ENCODE measurements around the gene PRSS56. TPM values are rescaled to one million over a fixed set of nuclear protein-coding genes. Genes with fewer than 3 reads are reported as not detected.

Gene PRSS56
- total and polyA plus RNA-seq, 2 of the 13 experiments (the other 11 are each of a cell fraction or from before 2014, with no cell fraction given): not detected

- TF ChIP-seq PRDM4 (CRISPR knock-in tag; IDR thresholded peaks at IDR 0.05; ENCODE audit: borderline replicate concordance): no peak
- TF ChIP-seq ZNF776 (CRISPR knock-in tag; IDR thresholded peaks at IDR 0.05): no peak
- no peak for TF ChIP-seq ZNF589 (CRISPR knock-in tag; conservative IDR thresholded peaks at IDR 0.05)
- TF ChIP-seq POLR2G (IDR thresholded peaks at IDR 0.05; ENCODE audit: low read depth, low read length): peak; percentile 46; the same call in 1 of the 2 replicates
- TF ChIP-seq CSRNP2 (CRISPR knock-in tag; conservative IDR thresholded peaks at IDR 0.05; ENCODE audit: low read depth): no peak
- TF ChIP-seq POLR2A (IDR thresholded peaks at IDR 0.05; ENCODE audit: insufficient read depth in 1 of 2, low read depth in 2 of 2, low read length in 2 of 2): peak in 1 of 2 experiments; percentile 44; a peak in 2 of 4 replicates
- TF ChIP-seq NR2C2 (CRISPR knock-in tag; IDR thresholded peaks at IDR 0.05; ENCODE audit: borderline replicate concordance): no peak
- TF ChIP-seq GTF2F1 (IDR thresholded peaks at IDR 0.05; ENCODE audit: low read length): no peak
- TF ChIP-seq HMG20B (CRISPR knock-in tag; conservative IDR thresholded peaks at IDR 0.05): no peak
- no peak for TF ChIP-seq MIXL1 (CRISPR knock-in tag; IDR thresholded peaks at IDR 0.05)
- TF ChIP-seq USF2 (IDR thresholded peaks at IDR 0.05; ENCODE audit: low read depth, low read length): no peak
- no peak for TF ChIP-seq USF2 (CRISPR knock-in tag; IDR thresholded peaks at IDR 0.05; ENCODE audit: borderline replicate concordance)
- no peak for TF ChIP-seq HIVEP1 (CRISPR knock-in tag; IDR thresholded peaks at IDR 0.05)
- TF ChIP-seq ZNF879 (CRISPR knock-in tag; IDR thresholded peaks at IDR 0.05): no peak
- no peak for TF ChIP-seq NCOA2 (CRISPR knock-in tag; IDR thresholded peaks at IDR 0.05)
- TF ChIP-seq NFRKB (IDR thresholded peaks at IDR 0.05): no peak
- no peak for TF ChIP-seq RERE (CRISPR knock-in tag; IDR thresholded peaks at IDR 0.05; ENCODE audit: low read depth)
- TF ChIP-seq AGO2 (optimal IDR thresholded peaks at IDR 0.05; ENCODE audit: low read depth, low read length): peak; percentile 94
- no peak for TF ChIP-seq PAWR (CRISPR knock-in tag; IDR thresholded peaks at IDR 0.05; ENCODE audit: borderline replicate concordance)
These were observed 22.7 kb downstream of the PRSS56 start (continued) for GRCh38 chr2:232542715-232543467.

All from HepG2 (cell line).